IMR-90 (cell line): ENCODE results near the gene NBPF15.
"Not testable (repeated sequence)": the region's sequence is repeated elsewhere in the genome, so short reads cannot be mapped to it uniquely, and the experiment has no call there.

Source experiments
- BHLHE40 ChIP-seq: fragments of 150-350 bp; IDR thresholded peaks from 2 replicates; pipeline ENCODE4 v1.6.1; 2016; ENCODE audit warnings: mild to moderate bottlenecking, low read depth, low read length
- CHD1 ChIP-seq: IDR thresholded peaks from 2 replicates; pipeline ENCODE4 v1.6.1; 2012; ENCODE audit warnings: low read depth, low read length, improper control_type of control experiment
- POLR2A ChIP-seq: IDR thresholded peaks from 2 replicates; pipeline ENCODE4 v1.6.1; 2012; ENCODE audit warnings: mild to moderate bottlenecking, low read depth, low read length
- TF ChIP-seq, protein P1 (sequence below): conservative IDR thresholded peaks from 2 replicates; pipeline ENCODE4 v1.5.1; 2012; ENCODE audit warnings: mild to moderate bottlenecking, low read depth, low read length, improper control_type of control experiment
- TF ChIP-seq, protein P2 (sequence below): fragments of 150-350 bp; IDR thresholded peaks from 2 replicates; pipeline ENCODE4 v1.6.1; 2017; ENCODE audit warnings: mild to moderate bottlenecking, antibody characterized with exemption, low read length, low read depth

DNA sequence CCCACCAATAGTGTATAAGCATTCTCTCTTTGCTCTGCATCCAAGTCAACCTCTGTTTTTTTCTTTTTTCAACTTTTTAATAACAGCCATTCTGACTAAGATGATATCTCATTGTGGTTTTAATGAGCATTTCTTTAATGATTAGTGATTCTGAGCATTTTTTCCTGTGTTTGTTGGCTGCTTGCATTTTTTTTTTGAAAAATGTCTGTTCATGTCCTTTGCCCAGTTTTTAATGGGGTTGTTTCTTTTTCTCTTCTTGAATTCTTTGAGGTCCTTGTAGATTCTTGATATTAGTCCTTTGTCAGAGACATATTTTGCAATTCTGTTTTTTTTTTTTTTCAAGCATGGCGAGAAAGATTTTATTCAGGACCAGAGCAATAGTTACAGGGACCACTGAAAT lies 35.0 kb upstream of the NBPF15 start:
- TF ChIP-seq, protein P1, sequence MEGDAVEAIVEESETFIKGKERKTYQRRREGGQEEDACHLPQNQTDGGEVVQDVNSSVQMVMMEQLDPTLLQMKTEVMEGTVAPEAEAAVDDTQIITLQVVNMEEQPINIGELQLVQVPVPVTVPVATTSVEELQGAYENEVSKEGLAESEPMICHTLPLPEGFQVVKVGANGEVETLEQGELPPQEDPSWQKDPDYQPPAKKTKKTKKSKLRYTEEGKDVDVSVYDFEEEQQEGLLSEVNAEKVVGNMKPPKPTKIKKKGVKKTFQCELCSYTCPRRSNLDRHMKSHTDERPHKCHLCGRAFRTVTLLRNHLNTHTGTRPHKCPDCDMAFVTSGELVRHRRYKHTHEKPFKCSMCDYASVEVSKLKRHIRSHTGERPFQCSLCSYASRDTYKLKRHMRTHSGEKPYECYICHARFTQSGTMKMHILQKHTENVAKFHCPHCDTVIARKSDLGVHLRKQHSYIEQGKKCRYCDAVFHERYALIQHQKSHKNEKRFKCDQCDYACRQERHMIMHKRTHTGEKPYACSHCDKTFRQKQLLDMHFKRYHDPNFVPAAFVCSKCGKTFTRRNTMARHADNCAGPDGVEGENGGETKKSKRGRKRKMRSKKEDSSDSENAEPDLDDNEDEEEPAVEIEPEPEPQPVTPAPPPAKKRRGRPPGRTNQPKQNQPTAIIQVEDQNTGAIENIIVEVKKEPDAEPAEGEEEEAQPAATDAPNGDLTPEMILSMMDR, result not testable (repeated sequence)
- not testable (repeated sequence) for TF ChIP-seq POLR2A, BHLHE40, CHD1
- TF ChIP-seq, protein P2, sequence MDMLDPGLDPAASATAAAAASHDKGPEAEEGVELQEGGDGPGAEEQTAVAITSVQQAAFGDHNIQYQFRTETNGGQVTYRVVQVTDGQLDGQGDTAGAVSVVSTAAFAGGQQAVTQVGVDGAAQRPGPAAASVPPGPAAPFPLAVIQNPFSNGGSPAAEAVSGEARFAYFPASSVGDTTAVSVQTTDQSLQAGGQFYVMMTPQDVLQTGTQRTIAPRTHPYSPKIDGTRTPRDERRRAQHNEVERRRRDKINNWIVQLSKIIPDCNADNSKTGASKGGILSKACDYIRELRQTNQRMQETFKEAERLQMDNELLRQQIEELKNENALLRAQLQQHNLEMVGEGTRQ, result not testable (repeated sequence)
